CD4-positive, CD25-positive, alpha-beta regulatory T cell (primary cell): ENCODE data around the gene ITPKB. TPM values are rescaled to one million over a fixed set of nuclear protein-coding genes. Genes with fewer than 3 reads are reported as not detected.

ENCODE experiments used
- ATAC-seq, 2 donors: fragments of 150-1000 bp; cut with Tn5 transposase; one replicate each; pipeline ENCODE4 v1.10.0; 2021; ENCODE audit warnings: low read depth in 2 of 2, moderate number of reproducible peaks in 2 of 2, moderate library complexity in 1 of 2
- DNase-seq, 3 donors: peaks; one replicate each; pipeline versions ENCODE4 v3.0.0 to v3.0.0-alpha.2; 2012 to 2022; ENCODE audit warnings: mixed read lengths in 1 of 3
- H3K27ac ChIP-seq: one replicate; pipeline ENCODE4 v1.7.0; 2013; ENCODE audit warnings: mild to moderate bottlenecking, low read length; ENCODE audit not compliant: insufficient read depth, poor library complexity, severe bottlenecking
- H3K27me3 ChIP-seq: one replicate; pipeline ENCODE4 v1.7.0; 2013; ENCODE audit warnings: low read length; ENCODE audit not compliant: control insufficient read depth, insufficient read depth
- H3K36me3 ChIP-seq: one replicate; pipeline ENCODE4 v1.7.0; 2013; ENCODE audit warnings: mild to moderate bottlenecking, low read length, moderate library complexity; ENCODE audit not compliant: control insufficient read depth, insufficient read depth
- H3K4me1 ChIP-seq: 2 replicates; pipeline ENCODE4 v1.7.0; 2013; ENCODE audit warnings: mild to moderate bottlenecking, low read length; ENCODE audit not compliant: insufficient read depth, control insufficient read depth, poor library complexity, severe bottlenecking
- H3K4me3 ChIP-seq: one replicate; pipeline ENCODE4 v1.7.0; 2013; ENCODE audit warnings: low read depth, mild to moderate bottlenecking, low read length, moderate library complexity
- H3K9me3 ChIP-seq, 2 experiments: 1 replicate in 1 of 2; 2 replicates in 1 of 2; pipeline ENCODE4 v1.7.0; 2013; ENCODE audit warnings: low read length in 2 of 2, mild to moderate bottlenecking in 1 of 2, moderate library complexity in 1 of 2; ENCODE audit not compliant: control insufficient read depth in 2 of 2
- H3K27ac Mint-ChIP-seq, 3 donors: one replicate each; pipeline ENCODE4 v1.8.0; 2020 to 2022; ENCODE audit warnings: mild to moderate bottlenecking in 3 of 3, mixed read lengths in 3 of 3, moderate library complexity in 2 of 3
- H3K27me3 Mint-ChIP-seq: one replicate; pipeline ENCODE4 v1.8.0; 2022; ENCODE audit warnings: mild to moderate bottlenecking, mixed read lengths
- H3K36me3 Mint-ChIP-seq: one replicate; pipeline ENCODE4 v1.8.0; 2020; ENCODE audit warnings: mixed read lengths
- H3K4me1 Mint-ChIP-seq, 4 donors: one replicate each; pipeline ENCODE4 v1.8.0; 2020 to 2022; ENCODE audit warnings: mixed read lengths in 4 of 4, mild to moderate bottlenecking in 1 of 4
- H3K4me3 Mint-ChIP-seq, 4 donors: one replicate each; pipeline ENCODE4 v1.8.0; 2020 to 2022; ENCODE audit warnings: mild to moderate bottlenecking in 4 of 4, mixed read lengths in 4 of 4, moderate library complexity in 3 of 4
- H3K9me3 Mint-ChIP-seq, 7 donors: one replicate each; pipeline ENCODE4 v1.8.0; 2020 to 2022; ENCODE audit warnings: mixed read lengths in 7 of 7, mild to moderate bottlenecking in 3 of 7, moderate library complexity in 2 of 7
- polyA plus RNA-seq, 4 donors: library from polyadenylated mRNA; unstranded; fragments of 300-500 nt; fragmentation: Illumina TruSeq; gene quantifications; one replicate each; pipeline ENCODE4 v1.2.3, GENCODE V29; 2021
- total RNA-seq: library from RNA; stranded (reverse); gene quantifications from one replicate; pipeline ENCODE4 v1.2.3, GENCODE V29; 2022

The ITPKB gene
- total and polyA plus RNA-seq, 5 donors from 2014 or later, result 38.5 to 216 (median 48.0) TPM

DNA sequence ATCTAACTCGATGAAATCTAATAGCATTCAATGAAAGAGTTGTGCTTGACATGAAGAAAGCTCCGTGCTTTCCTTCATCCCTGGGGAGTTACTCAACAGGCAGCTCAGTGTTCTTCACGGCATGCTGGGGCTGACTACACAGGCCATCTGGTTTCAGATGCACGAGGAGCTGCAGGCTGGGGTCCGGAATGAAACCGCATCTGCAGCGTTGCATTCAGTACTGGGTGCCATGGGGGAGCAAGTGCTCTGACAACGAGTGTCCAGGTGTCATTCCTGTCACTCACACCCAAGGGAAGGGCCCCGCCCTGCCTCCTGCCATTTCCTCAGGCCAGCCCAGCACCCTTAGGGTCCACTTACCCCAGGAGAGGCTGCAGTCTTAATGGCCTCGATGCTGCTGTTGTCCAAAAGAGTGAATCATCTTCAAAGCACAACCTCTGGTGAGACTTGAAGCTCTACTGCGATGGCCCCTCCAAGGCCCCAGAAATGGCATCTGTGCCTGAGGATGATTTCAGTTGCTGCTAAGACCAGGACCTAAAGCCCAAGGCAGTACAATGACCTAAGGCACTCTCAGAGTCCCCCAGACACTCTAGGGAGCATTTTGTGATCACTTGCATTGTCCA lies 129.1 kb downstream of the ITPKB start:
- H3K9me3 Mint-ChIP-seq, result no peaks in the 10 kb centered on the region
- no peak overlapping the region for H3K27ac Mint-ChIP-seq
- H3K36me3 Mint-ChIP-seq, result no peaks in the 10 kb centered on the region
- H3K9me3 ChIP-seq, result no peaks in the 10 kb centered on the region
- ATAC-seq, result no peak
- H3K4me1 Mint-ChIP-seq, result peaks cover 0 to 6% (median 0%) of the 10 kb centered on the region in 4 donors
- no peaks in the 10 kb centered on the region for H3K36me3 ChIP-seq
- H3K27me3 Mint-ChIP-seq, result peaks cover 22% of the 10 kb centered on the region
- H3K4me3 ChIP-seq, result no peak overlapping the region
- H3K27ac ChIP-seq, result no peak overlapping the region
- no peaks in the 10 kb centered on the region for H3K4me1 ChIP-seq
- no peaks in the 10 kb centered on the region for H3K27me3 ChIP-seq
- DNase-seq, result no peak
- no peak overlapping the region for H3K4me3 Mint-ChIP-seq

DNA sequence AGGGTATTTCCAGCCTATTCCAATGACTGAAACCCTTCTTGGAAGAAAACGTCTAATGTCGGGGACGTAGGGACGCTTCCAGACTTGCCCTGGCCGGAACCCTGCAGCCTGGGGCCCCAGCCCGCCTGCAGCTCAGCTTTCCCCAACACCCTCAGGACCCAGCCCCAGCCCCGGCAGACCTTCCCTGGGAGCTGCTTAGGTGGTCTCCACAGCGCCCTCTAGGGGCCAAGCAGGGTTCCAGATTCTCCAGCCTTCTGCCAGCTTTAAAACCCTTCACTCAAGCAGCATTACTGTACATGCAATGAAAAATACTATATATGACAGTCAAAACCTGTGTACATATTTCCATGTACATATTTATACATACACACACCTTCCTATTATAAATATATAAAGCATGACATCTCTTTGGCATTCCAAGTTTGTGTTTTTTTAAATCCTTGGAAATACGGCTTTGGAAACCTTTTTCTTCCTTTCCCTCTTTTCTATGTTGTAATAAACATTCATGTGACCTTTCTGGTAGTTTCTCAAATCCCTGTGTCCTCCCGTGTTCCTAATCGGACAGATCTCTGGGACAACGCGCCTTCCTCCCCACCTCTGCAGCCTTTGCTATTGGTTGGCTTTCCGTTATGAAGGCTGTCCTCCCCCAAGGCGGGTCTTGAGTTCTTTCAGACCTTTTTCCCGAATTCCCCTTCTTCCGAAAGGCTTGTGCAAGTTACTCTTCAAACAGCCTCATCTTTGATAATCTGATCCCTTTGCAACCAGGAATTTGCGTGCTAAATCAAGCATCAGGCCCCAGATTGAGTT lies 130.2 kb downstream of the ITPKB start:
- Histone ChIP-seq H3K27me3 (no peaks in the 10 kb centered on the region), H3K9me3 (no peaks in the 10 kb centered on the region), H3K27ac (no peak overlapping the region), H3K4me3 (no peak overlapping the region), H3K36me3 (no peaks in the 10 kb centered on the region), H3K4me1 (no peaks in the 10 kb centered on the region)
- Mint-ChIP-seq H3K36me3 (no peaks in the 10 kb centered on the region), H3K27ac (peak overlapping the region in 1 of 3 donors; percentile 5), H3K27me3 (peaks cover 14% of the 10 kb centered on the region), H3K9me3 (no peaks in the 10 kb centered on the region), H3K4me1 (peaks cover 0 to 6% (median 0%) of the 10 kb centered on the region in 4 donors), H3K4me3 (no peak overlapping the region)
- peak; percentile 38 to 75 (median 61) for DNase-seq
- ATAC-seq, result peak; percentile 67 to 70

DNA sequence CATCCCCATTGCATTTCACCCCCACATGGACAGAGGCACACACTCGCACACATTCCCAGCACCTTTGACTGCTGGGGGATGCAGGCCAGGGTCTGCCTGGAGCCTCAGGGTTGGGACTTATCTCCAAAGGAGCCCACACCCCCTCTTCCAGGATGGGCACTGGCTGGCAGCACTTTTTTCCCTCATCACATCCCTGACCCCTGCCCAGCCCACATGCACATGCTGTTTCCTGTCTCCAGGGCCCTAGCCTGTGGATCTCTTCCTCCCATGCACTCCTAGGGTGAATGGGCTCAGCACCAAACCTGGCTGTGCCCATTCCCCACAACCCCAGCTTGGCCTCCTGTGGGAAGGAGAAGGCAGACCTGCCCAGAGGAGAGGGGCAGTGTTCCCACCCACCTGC lies 131.3 kb downstream of the ITPKB start:
- H3K27me3 ChIP-seq, result no peaks in the 10 kb centered on the region
- H3K36me3 ChIP-seq, result no peaks in the 10 kb centered on the region
- H3K4me3 ChIP-seq, result no peak overlapping the region
- no peaks in the 10 kb centered on the region for H3K9me3 ChIP-seq
- no peak for ATAC-seq
- Mint-ChIP-seq H3K27ac (no peak overlapping the region), H3K4me3 (no peak overlapping the region), H3K9me3 (no peaks in the 10 kb centered on the region), H3K27me3 (peaks cover 9% of the 10 kb centered on the region), H3K4me1 (peaks cover 0 to 6% (median 0%) of the 10 kb centered on the region in 4 donors), H3K36me3 (no peaks in the 10 kb centered on the region)
- DNase-seq, result no peak
- no peaks in the 10 kb centered on the region for H3K4me1 ChIP-seq
- no peak overlapping the region for H3K27ac ChIP-seq

DNA sequence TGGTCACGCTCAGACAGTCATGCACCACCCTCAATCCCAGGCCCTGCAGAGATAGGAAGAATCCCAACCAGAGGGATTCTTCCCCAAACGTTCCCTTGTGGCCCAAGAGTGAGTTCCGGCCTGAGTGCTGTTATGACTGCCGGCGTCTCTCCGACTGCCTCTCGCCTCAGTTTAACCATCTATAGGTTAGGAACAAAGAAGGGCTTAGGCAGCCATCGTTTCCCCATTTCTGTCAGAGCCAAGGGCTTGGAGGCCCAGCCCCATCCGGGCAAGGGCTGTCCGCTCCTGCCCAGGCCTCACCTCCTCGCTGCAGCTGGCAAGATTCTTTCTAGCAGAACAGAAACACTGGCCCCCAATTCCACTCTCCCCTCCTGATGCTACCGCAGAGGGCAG lies 131.8 kb downstream of the ITPKB start:
- H3K27me3 ChIP-seq, result no peaks in the 10 kb centered on the region
- H3K4me1 ChIP-seq, result no peaks in the 10 kb centered on the region
- H3K9me3 Mint-ChIP-seq, result no peaks in the 10 kb centered on the region
- no peak overlapping the region for H3K4me3 ChIP-seq
- no peak overlapping the region for H3K27ac ChIP-seq
- no peaks in the 10 kb centered on the region for H3K36me3 ChIP-seq
- no peaks in the 10 kb centered on the region for H3K9me3 ChIP-seq
- peaks cover 9% of the 10 kb centered on the region for H3K27me3 Mint-ChIP-seq
- peak overlapping the region in 1 of 4 donors; percentile 51 for H3K4me3 Mint-ChIP-seq
- no peak for ATAC-seq
- H3K27ac Mint-ChIP-seq, result no peak overlapping the region
- no peaks in the 10 kb centered on the region for H3K36me3 Mint-ChIP-seq
- H3K4me1 Mint-ChIP-seq, result peaks cover 0 to 6% (median 0%) of the 10 kb centered on the region in 4 donors
- no peak for DNase-seq

DNA sequence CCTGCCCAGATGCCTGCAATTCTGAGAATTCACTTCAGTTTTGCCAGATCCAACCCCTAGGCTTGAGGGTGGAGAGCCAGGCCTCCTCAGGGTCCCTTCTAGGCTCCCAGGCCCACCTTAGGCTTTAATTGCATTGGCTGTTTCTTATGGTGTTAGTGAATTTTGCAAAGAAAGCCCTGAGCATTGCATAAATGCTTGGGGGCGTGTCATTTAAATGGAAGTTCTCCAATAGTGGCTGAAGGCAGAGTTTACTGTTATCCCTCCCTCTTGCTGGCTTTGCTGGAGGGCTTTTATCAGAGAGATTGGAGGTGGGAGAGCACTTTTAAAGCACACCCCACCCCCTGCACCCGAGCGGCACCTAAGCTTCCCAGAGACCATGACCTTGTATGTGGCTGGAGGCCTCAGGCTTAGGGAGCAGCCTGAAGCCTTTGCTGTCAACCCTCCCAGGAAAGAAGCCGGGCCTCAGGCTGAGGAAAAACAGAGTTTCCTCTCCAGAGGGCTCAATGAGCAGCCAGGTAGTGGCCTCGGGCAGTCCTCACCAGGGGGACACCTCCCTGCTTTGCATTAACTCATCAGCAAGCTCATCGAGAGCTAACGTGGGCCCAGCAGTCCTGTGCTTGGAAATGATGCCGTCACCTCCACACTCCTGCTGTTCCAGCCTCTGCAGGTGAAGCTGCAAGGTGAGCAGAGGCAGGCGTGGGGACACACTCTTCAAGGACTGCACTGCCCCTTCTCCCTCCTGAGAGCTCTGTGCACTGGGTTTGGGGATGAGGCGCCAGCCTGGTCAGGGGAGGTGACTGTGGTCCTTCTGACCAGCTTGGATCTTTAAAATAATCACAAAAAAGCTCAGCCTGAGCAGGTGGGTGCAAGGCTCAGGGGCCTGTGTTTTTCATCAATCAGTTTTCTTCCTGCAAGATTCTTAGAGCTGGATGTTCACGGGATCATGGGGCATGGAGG lies 132.5 kb downstream of the ITPKB start:
- H3K9me3 Mint-ChIP-seq, result no peaks in the 10 kb centered on the region
- H3K27ac Mint-ChIP-seq, result peak overlapping the region in 1 of 3 donors; percentile 48

DNA sequence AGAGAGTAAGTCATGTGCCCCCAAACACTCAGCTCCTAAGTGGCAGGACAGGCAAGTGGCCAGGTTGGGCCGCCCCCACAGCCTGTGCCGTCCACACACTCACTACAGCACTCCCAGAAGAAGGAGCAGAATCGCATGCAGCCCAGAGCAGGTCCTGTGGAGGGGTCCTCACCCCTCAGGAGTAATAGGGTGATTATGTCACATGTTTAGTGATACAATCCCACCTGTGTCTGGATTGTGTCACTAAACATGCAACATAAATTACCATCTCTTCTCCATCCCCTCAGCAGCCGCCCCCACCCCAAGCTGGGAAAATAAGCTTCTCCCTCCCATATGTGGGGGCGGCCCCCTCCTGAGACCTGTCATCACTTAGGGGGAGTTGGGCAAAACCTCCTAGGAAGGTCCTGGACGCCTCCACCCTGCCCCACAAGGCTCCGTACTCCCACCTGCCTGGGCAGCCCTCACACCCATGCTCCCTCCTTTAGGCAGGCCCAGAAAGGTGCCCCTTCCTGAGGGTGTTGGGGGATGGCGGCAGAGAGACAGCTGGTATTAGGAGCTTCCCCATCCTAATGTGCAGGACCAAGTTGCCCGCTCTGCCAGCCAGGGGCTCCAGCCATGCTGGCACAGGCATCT lies 133.6 kb downstream of the ITPKB start:
- Histone ChIP-seq H3K9me3 (no peaks in the 10 kb centered on the region), H3K27ac (no peak overlapping the region), H3K4me3 (no peak overlapping the region), H3K27me3 (no peaks in the 10 kb centered on the region), H3K36me3 (no peaks in the 10 kb centered on the region), H3K4me1 (no peaks in the 10 kb centered on the region)
- no peak overlapping the region for H3K27ac Mint-ChIP-seq
- no peaks in the 10 kb centered on the region for H3K36me3 Mint-ChIP-seq
- no peaks in the 10 kb centered on the region for H3K9me3 Mint-ChIP-seq
- peaks cover 9% of the 10 kb centered on the region for H3K27me3 Mint-ChIP-seq
- DNase-seq, result no peak
- H3K4me1 Mint-ChIP-seq, result peaks cover 0 to 6% (median 0%) of the 10 kb centered on the region in 4 donors
- no peak for ATAC-seq
- no peak overlapping the region for H3K4me3 Mint-ChIP-seq

More for the DNA sequence above, 132.5 kb downstream of the ITPKB start:
- no peak for DNase-seq
- no peaks in the 10 kb centered on the region for H3K27me3 ChIP-seq
- no peak overlapping the region for H3K27ac ChIP-seq
- no peaks in the 10 kb centered on the region for H3K36me3 Mint-ChIP-seq
- no peaks in the 10 kb centered on the region for H3K9me3 ChIP-seq
- H3K27me3 Mint-ChIP-seq, result peaks cover 9% of the 10 kb centered on the region
- no peak for ATAC-seq
- no peaks in the 10 kb centered on the region for H3K4me1 ChIP-seq
- H3K4me3 ChIP-seq, result no peak overlapping the region
- peak overlapping the region in 1 of 4 donors; percentile 51 for H3K4me3 Mint-ChIP-seq
- H3K36me3 ChIP-seq, result no peaks in the 10 kb centered on the region
- H3K4me1 Mint-ChIP-seq, result peaks cover 0 to 6% (median 0%) of the 10 kb centered on the region in 4 donors
